Left colon (tissue), 2 donors: Measurements from ENCODE around the gene HEMK1. TPM values are rescaled to one million over a fixed set of nuclear protein-coding genes. Genes with fewer than 3 reads are reported as not detected.

Source experiments
- ATAC-seq: fragments of 200-7000 bp; cut with Tn5 transposase; one replicate; pipeline ENCODE4 v1.9.1; 2020; ENCODE audit warnings: mild to moderate bottlenecking, moderate library complexity
- DNase-seq, 2 donors: peaks; one replicate each; pipeline ENCODE4 v3.0.0-alpha.2; 2020
- intact Hi-C, 2 donors: fragments of 100-400 bp; cut with DNase I in 1 of 2; cut with micrococcal nuclease in 1 of 2; formaldehyde crosslinking; loops; one replicate each; pipeline versions ENCODE4 v1.11.2 to v1.14.0; 2022; cut with DNase I, micrococcal nuclease
- long read RNA-seq: library from polyadenylated mRNA; unstranded; transcript quantifications from one replicate; pipeline ENCODE4 v2.0.0, GENCODE V29; 2021
- total RNA-seq, 2 donors: library from RNA; stranded (reverse); fragmentation: NEBNext Ultra II Directional; extraction: Animal tissue kit (Norgen Biotek cat#: 25700); gene quantifications; one replicate each; pipeline ENCODE4 v1.2.1, GENCODE V29; 2021
- donor health status: DM: no; HTN: no; CAD: no.
- donor health status: DM: yes; HTN: yes; CAD: no.

HEMK1 gene
- total RNA-seq, result 10 to 100 TPM; 21.9 to 24.8 TPM
- long read RNA-seq, full-length matches to known transcripts, result 21 of 42 reads
- long read RNA-seq, partial matches to known transcripts, result 6 of 42 reads
- long read RNA-seq, other reads (novel, unspliced or antisense), result 15 of 42 reads

- intact Hi-C loops, result no loop called here
- ATAC-seq, result peak; percentile 84
These were observed at the start of gene HEMK1 for GRCh38 chr3:50568947-50569749. TSS of gene HEMK1 (plus strand) at chr3:50569522. CDS start at chr3:50571105, 1,583 bp downstream.

GRCh38 chr3:50520849-50521248 lies 48.5 kb upstream of the HEMK1 start:
- no peak for ATAC-seq
- intact Hi-C loops, result no loop called here
- no peak for DNase-seq

More at GRCh38 chr3:50568947-50569749, at the start of gene HEMK1:
- peak; percentile 99 for DNase-seq

- intact Hi-C loops, result no loop called here
- DNase-seq (no peak), ATAC-seq (no peak)
These were observed 47.8 kb upstream of the HEMK1 start for GRCh38 chr3:50521572-50521971.

GRCh38 chr3:50523279-50523811 lies 46.0 kb upstream of the HEMK1 start:
- no peak for DNase-seq
- intact Hi-C loops, result no loop called here
- no peak for ATAC-seq

- intact Hi-C loops, result no loop called here
- ATAC-seq (no peak), DNase-seq (no peak)
These were observed 44.6 kb upstream of the HEMK1 start for GRCh38 chr3:50524746-50525145.

GRCh38 chr3:50525191-50525910 lies 44.0 kb upstream of the HEMK1 start:
- ATAC-seq (no peak), DNase-seq (no peak)
- intact Hi-C loops, result no loop called here

- intact Hi-C loops, result no loop called here
- DNase-seq (peak; percentile 40 to 50), ATAC-seq (peak; percentile 52)
These were observed 43.3 kb upstream of the HEMK1 start for GRCh38 chr3:50525987-50526386.

GRCh38 chr3:50530001-50530970 lies 39.0 kb upstream of the HEMK1 start:
- no peak for DNase-seq
- intact Hi-C loops, result loop anchor here in 1 of 2 donors (10.0 kb wide), 1 partner anchor 165 kb away; no protein-coding TSS in a partner anchor
- ATAC-seq, result no peak

GRCh38 chr3:50531201-50531600 lies 38.1 kb upstream of the HEMK1 start:
- intact Hi-C loops, result loop anchor here in 1 of 2 donors (10.0 kb wide), 1 partner anchor 166 kb away; no protein-coding TSS in a partner anchor
- no peak for ATAC-seq
- no peak for DNase-seq

- ATAC-seq, result no peak
These were observed 37.1 kb upstream of the HEMK1 start for GRCh38 chr3:50532062-50532705.

GRCh38 chr3:50533316-50533715 lies 36.0 kb upstream of the HEMK1 start:
- intact Hi-C loops, result loop anchor here in 1 of 2 donors (10.0 kb wide), 1 partner anchor 169 kb away; no protein-coding TSS in a partner anchor
- DNase-seq (no peak), ATAC-seq (no peak)

More at GRCh38 chr3:50532062-50532705, 37.1 kb upstream of the HEMK1 start:
- DNase-seq, result no peak
- intact Hi-C loops, result loop anchor here in 1 of 2 donors (10.0 kb wide), 1 partner anchor 167 kb away; no protein-coding TSS in a partner anchor

- intact Hi-C loops, result loop anchor here in 1 of 2 donors (10.0 kb wide), 1 partner anchor 169 kb away; no protein-coding TSS in a partner anchor
- ATAC-seq (no peak), DNase-seq (no peak)
These were observed 35.4 kb upstream of the HEMK1 start for GRCh38 chr3:50533807-50534461.

- intact Hi-C loops, result loop anchor here in 1 of 2 donors (10.0 kb wide), 1 partner anchor 170 kb away; no protein-coding TSS in a partner anchor
These were observed 34.5 kb upstream of the HEMK1 start for GRCh38 chr3:50534681-50535330.

GRCh38 chr3:50536471-50537180 lies 32.7 kb upstream of the HEMK1 start:
- intact Hi-C loops, result loop anchor here in 1 of 2 donors (10.0 kb wide), 1 partner anchor 172 kb away; no protein-coding TSS in a partner anchor
- peak; percentile 26 for ATAC-seq

More at GRCh38 chr3:50534681-50535330, 34.5 kb upstream of the HEMK1 start:
- ATAC-seq (no peak), DNase-seq (no peak)

GRCh38 chr3:50537421-50538129 lies 31.7 kb upstream of the HEMK1 start:
- intact Hi-C loops, result loop anchor here in 1 of 2 donors (10.0 kb wide), 1 partner anchor 173 kb away; no protein-coding TSS in a partner anchor
- DNase-seq (no peak), ATAC-seq (no peak)

More at GRCh38 chr3:50536471-50537180, 32.7 kb upstream of the HEMK1 start:
- no peak for DNase-seq
